HG03342 (cell line): ENCODE measurements around the gene SENP5.
"Not testable (repeated sequence)": the region's sequence is repeated elsewhere in the genome, so short reads cannot be mapped to it uniquely, and the experiment has no call there.

ENCODE experiments used
- ATAC-seq: cut with Tn5 transposase; IDR thresholded peaks from one replicate; pipeline ENCODE4 v1.9.1; 2021; ENCODE audit warnings: mild to moderate bottlenecking, moderate library complexity; ENCODE audit not compliant: unreplicated experiment

The SENP5 gene, protein sequence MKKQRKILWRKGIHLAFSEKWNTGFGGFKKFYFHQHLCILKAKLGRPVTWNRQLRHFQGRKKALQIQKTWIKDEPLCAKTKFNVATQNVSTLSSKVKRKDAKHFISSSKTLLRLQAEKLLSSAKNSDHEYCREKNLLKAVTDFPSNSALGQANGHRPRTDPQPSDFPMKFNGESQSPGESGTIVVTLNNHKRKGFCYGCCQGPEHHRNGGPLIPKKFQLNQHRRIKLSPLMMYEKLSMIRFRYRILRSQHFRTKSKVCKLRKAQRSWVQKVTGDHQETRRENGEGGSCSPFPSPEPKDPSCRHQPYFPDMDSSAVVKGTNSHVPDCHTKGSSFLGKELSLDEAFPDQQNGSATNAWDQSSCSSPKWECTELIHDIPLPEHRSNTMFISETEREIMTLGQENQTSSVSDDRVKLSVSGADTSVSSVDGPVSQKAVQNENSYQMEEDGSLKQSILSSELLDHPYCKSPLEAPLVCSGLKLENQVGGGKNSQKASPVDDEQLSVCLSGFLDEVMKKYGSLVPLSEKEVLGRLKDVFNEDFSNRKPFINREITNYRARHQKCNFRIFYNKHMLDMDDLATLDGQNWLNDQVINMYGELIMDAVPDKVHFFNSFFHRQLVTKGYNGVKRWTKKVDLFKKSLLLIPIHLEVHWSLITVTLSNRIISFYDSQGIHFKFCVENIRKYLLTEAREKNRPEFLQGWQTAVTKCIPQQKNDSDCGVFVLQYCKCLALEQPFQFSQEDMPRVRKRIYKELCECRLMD

DNA sequence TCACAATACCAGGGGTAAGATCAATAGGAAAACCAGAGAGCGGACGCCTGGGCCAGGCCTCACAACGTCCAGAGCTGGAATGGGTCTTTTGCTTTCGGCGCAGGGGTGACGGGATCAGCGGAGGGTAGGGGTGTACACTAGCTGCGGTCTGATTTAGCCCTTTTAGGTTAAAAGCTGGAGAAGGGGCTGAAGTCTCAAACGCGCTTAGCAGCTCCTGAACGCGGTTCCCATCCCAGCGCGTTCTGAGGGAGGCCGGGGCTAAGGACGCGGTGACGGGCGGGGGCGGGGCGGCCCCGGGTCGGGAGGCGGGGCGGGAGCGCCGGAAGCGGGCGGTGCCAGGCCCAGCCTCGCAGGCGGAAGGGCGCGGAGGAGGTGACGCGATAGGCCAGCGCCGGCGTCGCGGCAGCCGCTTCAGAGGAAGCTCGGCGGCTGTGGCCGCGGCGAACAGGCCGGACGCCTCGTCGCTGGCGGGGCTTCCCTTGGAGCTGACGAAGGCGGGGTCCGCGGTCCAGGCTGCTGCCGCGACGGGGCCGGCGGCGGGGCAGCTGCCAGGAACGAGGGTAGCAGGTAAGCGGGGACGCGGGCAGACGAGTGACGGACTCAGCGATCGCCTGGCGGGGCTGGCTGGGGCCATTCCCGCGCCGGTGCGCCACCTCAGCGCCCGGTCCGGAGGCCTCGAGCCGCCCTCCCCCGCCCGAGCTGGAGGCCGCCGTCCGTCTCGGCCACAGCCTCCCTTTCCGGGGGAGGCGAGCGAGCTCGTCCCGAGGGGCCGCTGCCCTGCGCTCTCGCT, at the start of gene SENP5:
SENP5 (plus strand) TSS at position 414 of the 790 bp plus-strand sequence. CDS start 17,262 bp downstream, outside the sequence.
- ATAC-seq = peak; percentile 92

DNA sequence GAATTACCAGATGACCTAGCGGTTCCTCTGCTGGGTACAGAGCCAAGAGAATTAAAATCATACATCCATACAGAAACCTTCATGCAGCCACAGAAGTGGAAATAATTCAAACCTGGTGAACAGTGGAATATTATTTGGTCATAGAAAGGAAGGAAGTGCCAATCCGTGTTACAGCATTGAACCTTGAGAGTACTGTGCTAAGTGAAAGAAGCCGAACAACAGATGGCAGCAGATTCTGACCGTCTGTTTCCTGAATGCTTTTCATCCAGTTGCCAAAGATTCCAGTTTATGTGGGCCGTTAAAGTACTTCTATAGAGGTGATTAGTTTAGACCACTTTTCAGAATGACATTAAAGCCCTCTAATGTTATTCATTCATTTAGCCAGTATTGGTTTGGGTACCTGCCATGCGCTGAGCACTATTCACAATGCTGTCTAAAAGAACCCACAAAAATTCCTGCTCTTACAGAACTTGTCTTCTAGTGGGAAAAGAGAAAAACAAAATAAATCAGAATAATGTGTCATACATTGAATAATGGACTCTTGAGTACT, 45.8 kb upstream of the SENP5 start:
- no peak for ATAC-seq

DNA sequence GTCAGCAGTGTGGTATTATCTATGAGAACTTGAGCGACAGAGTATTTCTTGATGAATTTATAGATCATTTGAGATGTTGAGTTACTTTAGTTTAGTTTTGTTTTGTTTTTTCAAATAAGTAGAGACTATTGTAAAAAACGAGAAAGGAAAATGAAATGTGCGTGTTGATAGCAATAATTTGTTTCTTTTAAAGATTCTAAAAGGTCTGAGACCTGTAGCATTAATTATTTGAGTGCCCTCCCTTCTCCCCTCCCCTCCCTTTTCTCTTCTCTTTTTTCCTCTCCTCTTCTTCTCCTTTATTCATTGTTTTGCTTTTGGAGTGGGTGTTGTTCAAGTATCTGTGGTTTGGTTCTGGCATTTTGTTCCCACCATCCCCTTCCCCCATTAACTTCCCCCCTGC, 38.1 kb upstream of the SENP5 start:
- not testable (repeated sequence) for ATAC-seq

DNA sequence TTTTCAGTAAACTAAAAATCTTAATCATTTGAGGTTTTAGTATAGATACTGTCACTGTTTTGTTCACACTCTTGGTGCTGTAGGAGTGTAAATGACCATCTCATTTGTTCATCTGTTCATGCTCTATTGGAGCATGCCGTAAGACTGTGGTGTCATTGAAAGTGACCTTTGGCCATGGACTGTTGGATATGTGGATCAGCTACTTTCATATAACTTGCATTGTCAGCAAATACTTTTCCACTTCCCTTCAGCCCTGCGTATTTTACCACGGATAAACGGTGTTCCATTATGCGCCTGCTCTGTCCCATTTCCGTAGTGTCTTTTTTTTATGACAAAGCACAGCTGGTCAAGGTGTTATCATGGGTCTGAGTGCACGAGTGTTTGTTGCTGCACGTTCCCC, 32.6 kb upstream of the SENP5 start:
- no peak for ATAC-seq

DNA sequence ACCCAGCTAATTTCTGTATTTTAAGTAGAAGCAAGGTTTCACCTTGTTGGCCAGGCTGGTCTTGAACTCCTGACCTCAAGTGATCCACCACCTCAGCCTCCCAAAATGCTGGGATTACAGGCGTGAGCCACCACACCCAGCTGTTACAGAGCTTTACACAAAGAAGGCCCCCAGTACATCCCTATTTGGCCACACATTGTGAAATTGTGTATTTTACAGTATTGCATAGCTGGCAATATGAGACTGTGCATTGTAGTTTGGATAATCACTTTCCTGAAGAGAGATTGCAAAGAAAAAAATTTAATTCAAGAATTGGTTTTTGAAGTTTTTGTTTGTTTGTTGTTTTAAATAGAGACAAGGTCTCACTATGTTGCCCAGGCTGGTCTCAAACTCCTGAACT, 31.1 kb upstream of the SENP5 start:
- not testable (repeated sequence) for ATAC-seq

DNA sequence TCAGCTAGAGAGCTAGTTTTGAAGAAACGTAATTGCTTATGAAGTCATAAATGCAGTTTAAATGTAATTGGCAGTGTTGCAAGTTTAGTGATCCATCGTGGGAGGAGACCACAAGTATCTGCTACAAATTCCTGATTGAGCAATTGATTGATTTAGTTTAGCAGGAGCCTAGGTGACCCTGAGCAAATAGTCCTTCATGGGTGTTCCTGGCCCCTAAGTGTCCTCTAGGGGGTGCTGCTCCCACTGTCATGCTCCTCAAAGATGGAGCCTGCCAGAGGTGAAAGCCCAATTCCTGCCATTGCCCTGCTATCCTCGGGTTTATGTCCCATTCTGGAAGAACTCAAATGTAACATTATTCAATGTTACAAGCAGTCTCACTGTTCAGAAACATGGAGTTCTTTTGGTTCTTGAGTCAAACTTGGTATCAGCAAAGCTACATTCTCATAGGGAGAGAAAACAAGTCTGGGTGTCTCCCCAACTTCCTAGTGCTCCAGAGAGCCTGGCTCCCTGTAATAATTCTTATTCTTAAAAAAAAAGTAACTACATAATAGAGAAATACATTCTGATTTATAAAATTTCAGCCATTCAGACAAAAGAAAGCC, 29.8 kb upstream of the SENP5 start:
- peak; percentile 71 for ATAC-seq

DNA sequence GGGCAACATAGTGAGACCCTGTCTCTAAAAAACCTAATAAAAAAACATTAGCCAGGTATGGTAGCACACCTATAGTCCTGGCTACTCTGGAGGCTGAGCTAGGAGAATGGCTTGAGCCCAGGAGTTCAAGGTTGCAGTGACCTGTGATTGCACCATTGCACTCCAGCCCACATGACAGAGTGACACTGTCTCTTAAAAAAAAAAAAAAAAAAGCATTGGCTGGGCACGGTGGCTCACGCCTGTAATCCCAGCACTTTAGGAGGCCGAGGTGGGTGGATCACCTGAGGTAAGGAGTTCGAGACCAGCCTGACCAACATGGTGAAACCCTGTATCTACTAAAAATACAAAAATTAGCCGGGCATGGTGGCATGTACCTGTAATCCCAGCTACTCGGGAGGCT, 28.4 kb upstream of the SENP5 start:
- not testable (repeated sequence) for ATAC-seq

DNA sequence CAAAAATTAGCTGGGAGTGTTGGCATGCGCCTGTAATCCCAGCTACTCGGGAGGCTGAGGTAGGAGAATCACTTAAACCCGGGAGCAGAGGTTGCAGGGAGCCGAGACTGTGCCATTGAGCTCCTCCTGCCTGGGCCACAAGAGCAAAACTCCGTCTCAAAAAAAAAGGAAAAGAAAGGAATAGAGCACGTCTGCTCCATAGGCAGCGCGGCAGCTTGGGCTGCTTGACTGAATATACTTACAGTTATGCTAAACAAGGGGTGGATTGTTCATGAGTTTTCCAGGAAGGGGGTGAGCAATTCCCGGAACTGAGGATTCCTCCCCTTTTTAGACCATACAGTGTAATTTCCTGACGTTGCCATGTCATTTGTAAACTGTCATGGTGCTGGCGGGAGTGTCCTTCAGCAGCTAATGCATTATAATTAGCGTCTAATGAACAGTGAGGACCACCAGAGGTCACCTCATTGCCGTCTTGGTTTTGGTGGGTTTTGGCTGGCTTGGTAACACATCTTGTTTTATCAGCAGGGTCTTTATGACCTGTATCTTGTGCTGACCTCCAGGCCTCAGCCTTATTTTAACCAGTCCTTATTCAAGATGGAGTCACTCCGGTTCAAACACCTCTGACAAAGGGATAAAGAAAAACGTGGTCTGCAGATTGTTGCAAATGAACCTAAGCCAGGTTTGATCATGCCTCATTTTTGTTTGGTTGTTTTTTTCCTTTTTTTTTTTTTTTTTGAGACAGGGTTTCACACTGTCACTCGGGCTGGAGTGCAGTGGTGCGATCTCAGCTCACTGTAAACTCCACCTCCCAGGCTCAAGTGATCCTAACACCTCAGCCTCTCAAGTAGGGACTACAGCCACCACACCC, 24.9 kb upstream of the SENP5 start:
- ATAC-seq = no peak

DNA sequence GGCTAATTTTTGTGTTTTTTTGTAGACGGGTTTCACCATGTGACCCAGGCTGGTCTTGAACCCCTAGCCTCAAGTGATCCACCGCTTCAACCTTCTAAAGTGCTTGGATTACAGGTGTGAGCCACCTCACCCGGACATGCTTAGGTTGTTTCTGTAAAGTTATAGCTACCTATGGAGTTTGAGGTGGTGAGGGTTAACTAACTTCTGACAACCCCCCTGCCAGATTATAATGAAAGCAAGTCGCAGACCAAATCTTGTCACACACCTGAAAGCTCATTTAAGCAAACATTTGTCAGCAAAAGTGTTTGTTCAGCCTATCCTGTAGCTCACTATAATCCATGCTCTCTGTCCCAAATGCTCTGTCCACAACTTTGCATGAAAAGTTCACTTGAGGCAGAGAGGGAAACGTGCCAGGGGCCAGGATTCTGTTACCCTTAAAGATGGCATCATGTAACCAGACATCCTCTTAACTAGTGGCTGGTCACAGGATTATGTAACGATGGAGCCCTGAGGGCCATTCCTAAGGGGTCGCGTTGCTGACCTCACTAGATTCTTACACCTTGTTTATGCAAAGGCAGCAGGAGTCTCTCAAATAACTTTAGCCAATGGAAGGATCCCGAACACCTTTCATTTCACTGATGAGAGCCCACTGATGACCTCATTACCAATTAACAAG, 24.1 kb upstream of the SENP5 start:
- no peak for ATAC-seq

DNA sequence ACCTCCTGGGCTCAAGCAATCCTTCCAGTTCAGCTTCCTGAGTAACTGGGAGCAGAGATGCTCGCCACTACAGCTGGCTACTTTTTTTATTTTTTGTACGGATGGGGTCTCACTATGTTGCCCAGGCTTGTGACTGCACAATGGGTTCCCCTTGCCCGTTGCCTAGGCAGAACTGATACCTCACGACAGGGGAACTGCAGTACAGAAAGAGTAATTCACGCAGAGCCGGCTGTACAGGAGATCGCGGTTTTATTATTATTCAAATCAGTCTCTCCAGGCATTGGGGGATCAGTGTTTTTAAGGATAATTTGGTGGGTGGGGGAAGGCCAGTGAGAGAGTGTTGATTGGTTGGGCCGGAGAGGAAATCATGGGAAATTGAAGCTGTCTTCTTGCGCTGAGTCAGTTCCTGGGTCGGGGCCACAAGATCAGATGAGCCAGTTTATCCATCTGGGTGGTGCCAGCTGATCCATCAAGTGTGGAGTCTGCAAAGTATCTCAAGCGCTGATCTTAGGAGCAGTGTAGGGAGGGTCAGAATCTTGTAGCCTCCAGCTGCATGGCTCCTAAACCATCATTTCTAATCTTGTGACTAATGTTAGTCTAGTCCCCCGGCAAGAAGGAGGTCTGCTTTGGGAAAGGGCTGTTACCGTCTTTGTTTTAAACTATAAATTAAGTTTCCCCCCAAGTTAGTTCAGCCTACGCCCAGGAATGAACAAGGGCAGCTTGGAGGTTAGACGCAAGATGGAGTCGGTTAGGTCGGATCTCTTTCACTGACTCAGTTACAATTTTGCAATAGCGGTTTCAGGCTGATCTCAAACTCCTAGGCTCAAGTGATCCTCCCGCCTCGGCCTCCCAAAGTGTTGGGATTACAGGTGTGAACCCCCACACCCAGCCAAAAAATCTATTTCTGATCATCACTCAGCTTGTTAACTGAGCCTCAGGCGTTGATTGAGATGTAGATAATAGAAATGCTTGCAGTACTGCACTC, 23.2 kb upstream of the SENP5 start:
- not testable (repeated sequence) for ATAC-seq

DNA sequence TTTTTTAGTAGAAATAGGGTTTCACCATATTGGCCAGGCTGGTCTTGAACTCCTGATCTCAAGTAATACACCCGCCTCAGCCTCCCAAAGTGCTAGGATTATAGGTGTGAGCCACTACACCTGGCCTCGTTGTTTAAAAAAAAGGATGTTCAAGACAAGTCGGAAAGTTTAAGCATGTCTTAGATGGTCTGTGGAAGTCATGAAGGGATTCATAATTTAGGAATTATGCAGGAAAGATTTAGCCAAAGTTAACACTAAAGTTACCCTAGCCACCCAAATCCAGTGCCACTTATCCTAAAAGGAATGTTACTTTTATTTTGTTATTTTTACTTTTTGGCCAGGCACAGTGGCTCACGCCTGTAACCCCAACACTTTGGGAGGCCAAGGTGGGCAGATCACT, 19.3 kb upstream of the SENP5 start:
- ATAC-seq = not testable (repeated sequence)

DNA sequence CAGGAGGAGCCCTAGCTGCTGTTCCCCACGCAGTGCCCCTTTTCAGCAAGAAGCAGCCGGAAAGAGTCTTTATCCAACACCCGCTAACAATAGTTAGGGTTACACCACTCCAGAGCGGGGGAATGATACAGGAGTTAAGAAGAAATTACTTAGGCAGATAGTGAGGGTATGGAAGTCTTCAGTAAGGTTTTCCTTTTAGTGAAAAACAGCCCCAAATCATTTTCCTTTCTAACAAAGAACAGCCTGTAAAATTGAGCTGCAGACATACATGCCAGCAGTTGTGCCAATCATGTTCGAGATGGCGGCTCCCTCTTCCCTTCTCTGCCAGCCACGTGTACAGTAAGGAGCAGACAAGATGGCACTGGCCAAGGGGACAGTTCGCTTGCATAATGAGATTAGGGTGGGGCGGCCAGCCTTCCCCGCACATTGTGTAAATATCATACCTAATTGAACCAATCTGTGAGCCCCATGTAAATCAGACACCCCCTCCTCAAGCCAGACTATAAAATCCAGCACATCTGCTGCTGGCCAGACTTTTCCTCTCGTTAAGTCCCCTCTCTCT, 18.5 kb upstream of the SENP5 start:
- no peak for ATAC-seq

DNA sequence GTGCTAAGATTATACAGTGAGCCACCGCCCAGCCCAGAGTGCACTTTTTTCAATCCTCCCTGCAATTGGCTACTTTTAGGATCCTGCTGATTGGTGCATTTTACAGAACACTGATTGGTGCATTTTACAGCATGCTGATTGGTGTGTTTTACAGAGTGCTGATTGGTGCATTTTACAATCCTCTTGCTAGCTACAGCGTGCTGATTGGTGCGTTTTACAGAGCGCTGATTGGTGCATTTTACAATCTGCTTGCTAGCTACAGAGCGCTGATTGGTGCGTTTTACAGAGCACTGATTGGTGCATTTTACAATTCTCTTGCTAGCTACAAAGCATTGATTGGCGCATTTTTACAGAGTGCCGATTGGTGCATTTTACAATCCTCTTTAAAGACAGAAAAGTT, 4.7 kb upstream of the SENP5 start:
- not testable (repeated sequence) for ATAC-seq

DNA sequence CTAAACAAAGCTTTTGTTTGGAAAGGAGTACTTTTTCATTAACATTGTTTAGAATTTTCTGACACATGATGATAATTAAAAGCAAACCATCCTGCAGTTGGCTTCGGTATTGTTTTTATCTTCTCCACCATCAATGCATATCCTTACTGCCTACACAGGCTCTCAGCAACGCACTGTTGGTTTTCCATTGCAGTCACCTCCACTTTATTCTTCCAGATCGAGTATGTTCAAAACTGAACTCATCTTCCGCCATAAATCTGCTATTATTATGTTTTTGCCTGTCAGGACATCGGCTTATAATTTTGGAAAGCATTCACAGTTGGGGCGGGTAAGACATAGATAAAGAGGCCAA, 589 bp upstream of the SENP5 start:
- no peak for ATAC-seq

DNA sequence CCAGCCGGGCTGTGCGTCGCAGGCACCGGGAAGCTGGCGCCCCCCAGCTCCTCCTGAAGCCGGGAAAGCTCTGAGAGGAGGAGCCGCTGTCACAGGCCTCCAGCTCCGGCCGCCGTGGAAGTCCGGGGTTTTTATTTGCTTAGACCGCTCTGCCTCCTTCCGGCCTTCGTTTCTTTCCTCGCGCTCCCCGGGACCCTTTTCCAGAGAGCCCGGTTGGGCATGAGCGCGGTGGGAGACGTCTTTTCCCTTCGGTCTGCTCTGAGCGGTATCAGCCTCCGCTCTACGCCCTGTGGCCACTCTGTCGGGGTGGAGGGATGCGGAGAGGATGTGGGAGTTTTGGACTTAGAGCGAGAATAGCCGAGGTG, 559 bp downstream of the SENP5 start:
- ATAC-seq = peak; percentile 26

DNA sequence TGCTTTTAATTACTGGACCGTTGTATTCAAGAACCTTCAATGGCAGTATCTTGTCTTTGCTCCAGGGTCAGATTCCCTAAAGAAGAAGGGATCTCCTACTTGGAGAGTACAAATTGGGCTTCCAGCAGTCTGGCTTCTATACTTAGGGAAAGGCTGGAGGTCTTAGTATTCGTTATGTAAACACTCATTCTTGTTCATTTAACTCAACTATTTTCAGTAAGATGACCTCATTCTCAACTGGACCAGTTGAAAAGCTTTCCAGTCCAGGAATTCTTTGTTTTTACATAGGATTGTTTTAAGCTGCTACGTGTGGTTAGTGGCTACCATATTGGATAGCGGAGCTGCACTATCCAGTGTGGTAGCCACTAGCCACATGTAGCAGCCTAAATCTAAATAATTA, 4.6 kb downstream of the SENP5 start:
- ATAC-seq = no peak

DNA sequence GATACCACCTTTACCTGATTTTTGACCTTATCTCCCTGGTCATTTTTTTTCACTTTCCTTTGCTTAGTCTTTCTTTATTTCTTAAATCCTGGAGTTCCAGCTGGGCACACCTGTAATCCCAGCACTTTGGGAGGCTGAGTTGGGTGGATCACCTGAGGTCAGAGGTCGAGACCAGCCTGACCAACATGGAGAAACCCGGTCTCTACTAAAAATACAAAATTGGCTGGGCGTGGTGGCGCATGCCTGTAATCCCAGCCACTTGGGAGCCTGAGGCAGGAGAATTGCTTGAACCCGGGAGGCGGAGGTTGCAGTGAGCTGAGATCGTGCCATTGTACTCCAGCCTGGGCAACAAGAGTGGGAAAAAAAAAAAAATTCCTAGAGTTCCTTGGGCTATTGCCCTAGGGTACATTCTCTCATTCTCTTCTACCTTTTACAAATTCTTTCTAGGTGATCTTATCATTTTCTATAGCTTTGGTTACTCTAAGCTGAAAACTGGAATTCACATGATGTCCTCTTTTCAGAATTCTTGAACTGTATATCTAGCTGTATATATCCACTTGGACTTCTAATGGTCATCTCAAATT, 6.9 kb downstream of the SENP5 start:
- not testable (repeated sequence) for ATAC-seq
